T follicular helper cell (primary cell): ENCODE data around the gene MAPK11.
A peak's percentile ranks its signal among the peaks of the same experiment; 100 is the strongest.
"Not testable (repeated sequence)": the region's sequence is repeated elsewhere in the genome, so short reads cannot be mapped to it uniquely, and the experiment has no call there.

ENCODE experiments used
- DNase-seq: peaks from one replicate; pipeline ENCODE4 v3.0.0-alpha.2; 2020; ENCODE audit warnings: low read depth

MAPK11 gene

GRCh38 chr22:50276143-50276542, 6.0 kb upstream of the MAPK11 start:
- DNase-seq = no peak

DNA sequence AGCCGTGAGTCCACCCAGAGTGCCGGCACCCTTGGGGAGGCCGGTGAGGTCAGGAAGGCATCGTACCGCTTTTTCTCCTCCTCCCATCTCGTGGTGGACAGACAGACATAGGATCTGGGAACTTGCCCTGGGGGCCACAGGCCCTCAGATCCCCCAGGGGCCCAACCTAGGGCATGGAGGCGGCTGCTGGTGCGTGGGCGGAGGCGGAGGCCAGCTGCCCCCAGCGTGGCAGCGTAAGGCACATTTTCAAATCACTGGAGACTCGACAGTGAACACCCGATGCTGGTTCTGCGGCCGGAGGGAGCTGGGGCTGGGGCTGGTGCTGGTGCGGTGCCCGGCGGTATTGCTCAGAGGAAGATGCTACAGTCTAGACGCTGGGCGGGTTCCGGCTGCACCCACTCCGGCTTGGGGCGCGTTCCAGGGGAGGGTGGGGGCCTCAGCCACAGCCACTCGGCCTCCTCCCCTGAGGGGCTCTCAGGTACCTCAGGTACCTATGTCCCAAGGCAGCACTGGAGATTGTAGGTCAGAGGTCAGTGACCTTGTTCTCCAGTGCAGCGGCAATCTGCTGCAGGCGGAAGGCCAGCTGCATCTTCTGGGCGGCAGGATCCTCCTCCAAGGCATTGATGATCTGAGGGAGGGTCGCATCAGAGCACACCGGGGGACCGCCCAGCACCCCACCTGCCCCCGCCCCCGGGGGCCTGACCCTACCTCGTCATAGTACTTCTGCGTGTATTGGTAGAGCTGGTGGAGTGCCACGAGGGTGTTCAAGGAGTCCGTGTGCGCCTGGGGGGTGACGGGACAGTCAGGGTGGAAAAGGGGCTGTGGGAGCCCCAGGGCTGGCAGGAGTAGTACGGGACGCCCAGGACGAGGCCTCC, 5.2 kb upstream of the MAPK11 start:
- no peak for DNase-seq

DNA sequence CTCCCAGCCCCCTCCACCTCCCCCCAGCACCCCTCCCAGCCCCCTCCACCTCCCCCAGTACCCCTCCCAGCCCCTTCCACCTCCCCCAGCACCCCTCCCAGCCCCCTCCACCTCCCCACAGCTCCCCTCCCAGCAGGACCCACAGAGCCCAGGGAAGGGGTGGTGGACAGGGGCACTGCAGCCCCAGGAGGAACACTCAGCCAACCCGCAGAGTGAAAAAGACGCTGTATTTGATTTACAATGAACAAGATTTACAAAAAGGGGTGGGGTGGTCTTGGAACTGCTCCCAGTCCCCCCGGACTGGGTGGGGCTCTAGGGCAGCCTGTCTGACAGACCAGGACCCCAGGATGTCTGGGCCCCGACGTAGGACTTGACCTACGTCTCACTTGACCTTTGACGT, 4.6 kb upstream of the MAPK11 start:
- DNase-seq = no peak

- DNase-seq = peak; percentile 22
Measured at GRCh38 chr22:50274311-50274710, 4.1 kb upstream of the MAPK11 start.

- DNase-seq = not testable (repeated sequence)
Measured at GRCh38 chr22:50273781-50274180, 3.6 kb upstream of the MAPK11 start.

DNA sequence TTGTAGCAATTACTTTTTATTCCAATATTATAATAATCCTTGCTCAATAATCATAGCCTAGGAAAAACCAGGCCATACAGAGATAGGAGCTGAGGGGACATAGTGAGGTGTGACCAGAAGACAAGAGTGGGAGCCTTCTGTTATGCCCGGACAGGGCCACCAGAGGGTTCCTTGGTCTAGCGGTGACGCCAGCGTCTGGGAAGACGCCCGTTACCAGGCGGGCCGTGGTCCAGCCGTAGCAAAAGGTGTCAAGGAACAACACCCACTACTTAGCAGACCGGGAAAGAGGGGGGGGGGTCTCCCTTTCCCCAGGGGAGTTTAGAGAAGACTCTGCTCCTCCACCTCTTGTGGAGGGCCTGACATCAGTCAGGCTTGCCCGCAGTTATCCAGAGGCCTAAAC, 3.2 kb upstream of the MAPK11 start:
- DNase-seq = not testable (repeated sequence)

DNA sequence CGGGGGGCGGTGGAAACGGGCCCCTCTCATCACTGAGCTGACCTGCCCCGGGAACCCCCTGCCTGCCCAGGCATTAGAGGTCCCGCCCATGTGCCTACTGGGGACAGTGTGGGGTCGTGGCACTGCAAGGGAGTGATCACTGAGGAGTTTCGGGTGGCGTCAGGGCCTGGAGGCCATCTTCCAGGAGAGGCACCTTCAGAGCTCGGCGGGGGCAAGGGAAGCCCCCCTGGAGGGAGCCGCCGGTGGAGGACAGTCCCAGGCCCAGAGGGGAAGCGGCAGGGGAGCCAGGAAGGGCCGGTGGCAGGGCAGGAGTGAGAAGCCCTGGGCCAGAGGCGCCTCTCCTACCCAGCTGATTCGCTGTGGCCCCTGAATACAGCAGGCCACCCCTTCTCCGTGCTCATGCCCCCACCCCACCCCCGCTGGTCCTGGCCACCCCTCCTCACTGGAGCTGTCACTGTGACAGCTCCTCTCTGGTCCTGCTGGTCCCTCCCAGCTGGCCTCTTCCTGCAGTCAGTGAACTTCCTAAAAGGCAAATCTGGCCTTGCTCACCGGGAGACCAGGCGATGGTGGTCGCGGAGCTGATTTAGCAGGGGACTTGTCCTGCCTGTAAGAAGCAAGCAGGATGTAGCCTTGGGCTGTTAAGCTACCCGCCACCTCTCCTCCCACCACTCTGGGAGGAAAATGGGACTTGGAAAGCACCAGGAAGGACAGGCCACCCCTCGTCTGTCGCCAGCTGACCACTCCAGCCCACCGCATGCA, 2.0 kb upstream of the MAPK11 start:
- no peak for DNase-seq

DNA sequence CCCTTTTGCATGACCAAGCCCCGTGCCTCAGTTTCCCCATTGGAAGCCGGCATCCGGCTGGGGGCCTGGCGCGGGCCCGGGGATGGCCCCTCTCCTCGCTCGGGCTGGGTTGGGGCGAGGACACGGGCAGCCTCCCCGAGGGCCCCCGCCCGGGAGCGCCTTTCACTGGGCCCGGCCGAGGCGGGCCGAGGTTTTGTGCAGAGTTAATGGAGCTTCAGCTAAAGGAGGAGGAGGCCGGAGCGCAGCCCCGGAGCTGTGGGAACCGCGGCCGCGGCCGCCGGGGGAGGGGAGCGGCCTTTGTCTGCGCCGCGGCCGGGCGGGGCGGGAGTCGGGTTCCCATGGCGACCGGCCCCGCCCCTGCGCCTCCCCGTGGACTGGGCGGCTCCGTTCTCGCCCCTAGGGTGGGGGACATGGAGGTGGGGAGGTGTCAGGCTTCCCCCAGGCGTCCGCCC, 1.4 kb upstream of the MAPK11 start:
- peak; percentile 37 for DNase-seq

- DNase-seq = peak; percentile 55
Measured at GRCh38 chr22:50270666-50271394, 650 bp upstream of the MAPK11 start.

GRCh38 chr22:50269573-50269969, 609 bp downstream of the MAPK11 start:
- DNase-seq = no peak

- no peak for DNase-seq
Measured at GRCh38 chr22:50268655-50269113, 1.5 kb downstream of the MAPK11 start.

- DNase-seq = peak; percentile 40
Measured at GRCh38 chr22:50267591-50268390, 2.4 kb downstream of the MAPK11 start.

GRCh38 chr22:50266994-50267393, 3.2 kb downstream of the MAPK11 start:
- no peak for DNase-seq

- no peak for DNase-seq
Measured at GRCh38 chr22:50264946-50265669, 5.1 kb downstream of the MAPK11 start.

GRCh38 chr22:50264104-50264745, 6.0 kb downstream of the MAPK11 start:
- no peak for DNase-seq

DNA sequence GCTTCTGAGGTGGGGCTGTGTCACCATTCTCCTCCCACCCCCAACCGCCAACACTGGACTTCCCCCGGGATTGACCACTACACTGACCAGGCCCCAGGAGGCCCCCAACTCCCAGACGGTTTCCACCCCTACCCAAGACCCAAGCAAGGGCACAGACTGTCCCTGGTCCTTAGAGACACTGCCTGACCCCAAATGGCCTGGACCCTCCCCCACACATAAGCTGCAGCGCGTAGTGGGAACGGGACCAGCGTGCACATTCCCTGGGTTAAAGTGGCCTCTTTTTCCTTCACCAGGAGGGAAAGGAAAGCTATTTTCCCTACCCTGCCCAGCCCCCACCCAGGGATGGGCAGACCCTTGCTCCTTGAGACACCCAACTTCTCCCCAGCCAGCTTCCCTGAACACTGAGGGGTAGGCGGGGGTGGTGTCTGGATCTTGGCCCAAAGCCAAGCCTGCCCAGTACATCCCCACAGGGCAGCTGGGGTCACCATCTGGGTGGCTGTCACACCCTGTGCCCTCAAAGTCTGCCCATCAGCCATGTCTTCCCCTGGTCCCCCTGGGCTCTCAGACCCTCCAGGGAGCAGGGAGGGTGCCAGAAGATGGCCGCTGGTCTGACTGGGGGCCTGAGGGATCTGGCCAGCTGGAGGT, 7.1 kb downstream of the MAPK11 start:
- DNase-seq = no peak

DNA sequence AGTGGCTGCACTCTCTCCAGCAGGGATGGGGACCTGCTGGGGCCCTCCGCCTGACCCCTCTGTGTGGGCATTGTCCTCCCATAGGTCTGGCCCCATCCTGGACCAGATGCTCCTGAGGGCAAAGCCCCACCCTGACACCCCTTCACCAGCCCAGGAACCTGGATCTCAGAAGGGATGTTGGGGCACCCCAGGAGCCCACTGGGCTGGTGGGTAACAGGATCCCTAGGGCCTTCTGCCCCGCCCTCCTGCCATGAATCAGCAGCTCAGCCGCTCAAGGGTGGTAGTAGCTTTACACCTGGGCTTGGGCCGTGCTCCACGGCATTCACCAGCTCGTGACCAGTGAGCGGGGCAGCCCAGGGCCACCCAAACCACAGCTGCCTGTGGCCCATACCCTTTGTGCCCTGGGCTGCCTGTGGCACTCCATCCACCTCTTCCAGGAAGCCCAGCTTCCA, 7.7 kb downstream of the MAPK11 start:
- no peak for DNase-seq

GRCh38 chr22:50261615-50262459, 8.3 kb downstream of the MAPK11 start, which contains the start of gene MAPK12:
Gene MAPK12 (minus strand): TSS chr22:50261683. CDS start chr22:50261509, 174 bp downstream.
- no peak for DNase-seq
